COLO829 (cell line): Measurements from ENCODE around the gene PSMB7.

Experiments
- DNase-seq: peaks from one replicate; pipeline ENCODE4 v3.0.0; 2012; ENCODE audit warnings: low spot score

The PSMB7 gene

DNA sequence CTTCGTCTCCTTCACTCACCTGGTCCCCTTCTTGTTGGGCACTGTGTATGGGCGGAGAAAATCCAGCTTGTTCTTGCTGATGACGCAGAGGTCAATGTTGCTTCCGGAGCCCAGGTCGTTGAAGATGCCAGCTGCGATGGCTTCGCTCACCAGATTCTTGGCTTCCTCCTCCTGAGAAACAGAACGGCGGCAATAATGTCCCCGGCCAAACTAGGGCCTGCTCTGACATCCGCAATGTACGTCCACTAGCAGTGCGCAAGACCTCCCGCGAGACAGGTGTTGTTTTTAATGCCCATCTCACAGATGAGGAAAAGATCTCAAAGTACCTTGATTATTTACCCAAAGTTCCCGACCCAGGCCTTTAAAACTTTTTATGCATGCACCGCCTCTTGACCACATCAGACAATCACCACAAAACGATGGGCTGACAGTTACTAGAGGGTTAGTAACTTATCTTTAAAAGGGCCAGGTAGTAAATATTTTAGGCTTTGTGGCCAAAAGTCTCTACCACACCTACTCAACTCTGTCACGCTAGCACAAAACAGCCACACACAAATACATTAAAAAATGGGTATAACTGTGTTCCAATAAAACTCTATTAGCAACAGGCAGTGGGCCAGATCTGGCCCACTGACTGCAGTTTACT, 58.4 kb downstream of the PSMB7 start:
- no peak for DNase-seq

DNA sequence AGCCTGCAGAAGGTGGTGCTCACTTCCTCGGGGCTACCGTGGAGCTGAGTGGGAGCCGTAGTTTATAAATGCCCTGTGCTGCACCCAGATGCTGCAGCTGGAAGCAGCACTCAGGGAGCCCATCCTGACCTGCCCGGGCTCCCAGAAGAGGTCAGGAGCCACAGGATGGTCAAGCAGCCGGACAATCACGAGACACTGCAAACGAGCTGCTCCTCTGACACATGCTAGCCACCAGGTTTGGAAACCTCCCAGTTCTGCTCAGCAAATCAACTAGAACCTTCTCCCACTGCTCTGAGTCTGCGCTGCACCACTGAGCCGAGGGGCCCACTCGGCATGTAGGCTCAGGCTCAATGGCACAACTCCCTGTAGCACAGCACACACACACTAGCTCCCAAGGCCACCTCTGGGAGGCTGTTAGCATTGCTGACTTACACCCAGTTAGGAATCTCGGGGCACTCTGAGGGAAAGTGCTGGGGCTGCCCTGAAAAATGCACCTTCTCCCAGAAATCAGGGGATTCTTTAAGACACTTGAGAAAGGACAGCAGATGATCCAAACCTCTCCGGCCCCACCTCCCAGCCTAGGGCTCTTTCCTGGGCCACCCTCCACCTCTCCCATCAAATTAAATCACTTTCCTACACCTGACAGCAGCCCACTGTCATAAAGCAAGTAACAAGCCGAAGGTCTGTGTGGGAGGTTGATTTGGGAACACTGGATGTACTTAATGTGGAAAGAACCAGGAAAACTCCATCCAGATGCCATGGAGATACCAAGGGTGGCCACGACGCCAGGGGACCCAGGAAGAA, 59.1 kb downstream of the PSMB7 start:
- DNase-seq = no peak

DNA sequence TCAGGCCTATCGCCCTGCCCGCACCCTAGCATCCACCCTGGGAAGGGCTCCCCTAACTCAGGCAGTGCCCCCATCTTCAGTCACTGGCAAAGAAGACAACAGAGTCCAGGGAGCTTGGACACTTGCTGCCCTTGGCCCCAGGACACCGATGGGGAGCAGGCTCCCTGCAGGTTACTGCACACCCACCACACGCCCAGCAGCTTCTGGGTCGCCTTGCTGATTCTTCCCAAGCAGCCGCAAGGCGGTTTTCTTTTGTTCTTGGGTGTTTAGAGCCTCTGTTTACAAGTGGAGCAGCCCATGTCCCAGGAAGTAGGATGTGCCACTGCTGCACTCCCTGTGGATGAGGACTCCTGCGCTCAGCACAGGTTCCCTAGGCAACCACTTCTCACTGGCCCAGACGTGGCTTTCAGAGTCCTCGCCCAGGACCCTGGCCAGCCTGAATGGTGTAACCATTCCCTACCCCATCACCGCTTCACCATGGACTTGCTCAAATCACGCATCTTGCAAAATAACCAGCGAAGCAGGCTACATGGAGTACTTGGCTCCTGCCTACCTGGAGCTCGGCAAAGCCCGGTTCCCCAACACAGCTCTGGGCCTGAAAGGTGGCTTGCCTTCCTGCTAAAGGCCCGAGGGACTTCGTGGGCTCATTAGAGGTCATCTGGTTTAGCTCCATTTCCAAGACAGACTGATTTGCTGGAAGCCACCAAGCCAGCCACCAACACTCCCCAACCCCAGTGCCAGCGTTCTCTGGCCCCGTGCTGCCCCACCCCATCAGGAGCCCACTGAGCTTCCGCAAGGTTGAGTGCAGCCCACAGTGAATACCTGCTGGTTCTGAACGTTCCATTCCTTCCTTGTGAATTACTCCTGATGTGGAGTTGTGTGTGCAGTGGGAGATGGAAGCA, 60.0 kb downstream of the PSMB7 start:
- DNase-seq = no peak

DNA sequence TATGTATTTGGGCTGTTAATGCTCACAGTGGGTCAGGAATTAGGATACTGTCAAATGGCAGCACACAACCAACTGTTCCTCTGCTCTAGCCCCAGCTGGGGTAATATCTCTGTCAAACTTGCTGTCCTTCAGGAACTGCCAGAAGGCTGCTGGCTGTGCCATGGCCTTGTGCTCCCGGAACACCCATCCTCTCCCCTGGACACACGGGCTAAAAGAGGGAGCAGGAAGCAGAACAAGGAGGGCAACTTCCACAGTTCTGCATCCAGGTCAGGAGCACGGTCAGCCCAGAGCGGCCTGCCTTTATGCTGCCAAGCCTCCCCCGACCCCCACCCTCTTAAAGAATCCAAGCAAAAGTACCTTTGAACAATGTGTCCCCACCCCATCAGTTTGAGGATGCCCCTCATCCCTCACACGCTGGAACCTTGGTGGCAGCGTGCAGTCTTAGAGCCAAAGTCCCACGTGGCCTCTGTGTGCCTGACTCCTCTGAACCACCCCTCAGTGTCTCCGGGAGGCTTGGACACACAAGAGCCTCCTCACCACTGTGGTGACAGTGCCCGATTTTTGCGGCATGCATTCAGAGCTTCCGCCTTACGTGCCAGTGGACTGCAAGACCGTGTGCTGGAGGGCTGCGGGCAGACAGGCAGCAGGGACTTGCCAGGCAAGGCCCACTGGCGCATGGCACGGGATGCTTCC, 60.8 kb downstream of the PSMB7 start:
- DNase-seq = no peak

DNA sequence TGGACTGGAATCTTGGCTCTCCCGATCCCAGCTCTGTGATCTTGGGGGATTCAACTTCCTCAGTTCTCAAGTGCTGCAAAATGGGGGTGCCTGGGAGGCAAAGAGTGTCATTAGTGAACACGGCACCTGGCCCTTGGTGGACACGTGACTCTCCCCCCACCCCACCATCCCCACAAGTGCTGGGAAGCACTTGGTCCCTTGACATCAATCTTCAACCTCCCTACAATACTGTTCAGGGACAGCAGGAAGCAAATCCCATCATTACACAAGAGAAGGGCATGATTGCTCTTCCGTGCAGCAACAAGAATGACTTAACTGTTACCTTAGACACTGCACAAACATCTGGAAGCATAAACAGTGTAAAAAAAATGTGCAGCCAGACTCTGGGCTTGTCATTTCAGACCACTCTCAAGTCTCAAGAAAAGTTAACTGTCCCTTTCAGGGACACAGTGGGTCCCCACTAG, 61.4 kb downstream of the PSMB7 start:
- DNase-seq = no peak

DNA sequence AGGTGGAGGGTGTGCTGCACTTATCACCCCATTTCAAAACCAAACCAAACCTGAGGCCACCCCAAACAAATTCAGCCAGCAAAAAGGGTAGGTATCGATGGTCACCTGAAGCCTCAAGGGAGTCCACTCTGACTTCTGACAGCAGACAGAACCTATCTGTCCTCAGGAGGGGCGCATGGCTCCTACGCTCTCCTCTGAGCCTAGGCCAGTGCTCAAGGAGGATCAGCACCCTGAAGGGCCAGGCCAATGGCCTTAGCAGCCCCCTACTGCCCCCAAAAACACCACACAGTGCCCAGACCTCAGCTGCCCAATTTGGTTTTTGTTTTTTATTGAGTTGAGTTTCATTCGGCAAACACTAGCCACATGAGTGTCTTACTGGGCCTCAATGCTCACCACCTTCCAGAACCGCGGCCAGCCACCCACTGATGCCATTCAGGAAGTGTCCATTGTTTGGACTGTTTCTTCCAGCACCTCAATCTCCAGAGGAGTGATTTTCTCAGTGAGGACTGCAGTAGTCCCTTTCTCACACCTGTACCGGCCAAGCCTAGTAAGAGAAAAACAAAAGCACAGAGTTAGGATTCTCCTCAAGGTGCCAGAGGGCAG, 62.0 kb downstream of the PSMB7 start:
- no peak for DNase-seq

DNA sequence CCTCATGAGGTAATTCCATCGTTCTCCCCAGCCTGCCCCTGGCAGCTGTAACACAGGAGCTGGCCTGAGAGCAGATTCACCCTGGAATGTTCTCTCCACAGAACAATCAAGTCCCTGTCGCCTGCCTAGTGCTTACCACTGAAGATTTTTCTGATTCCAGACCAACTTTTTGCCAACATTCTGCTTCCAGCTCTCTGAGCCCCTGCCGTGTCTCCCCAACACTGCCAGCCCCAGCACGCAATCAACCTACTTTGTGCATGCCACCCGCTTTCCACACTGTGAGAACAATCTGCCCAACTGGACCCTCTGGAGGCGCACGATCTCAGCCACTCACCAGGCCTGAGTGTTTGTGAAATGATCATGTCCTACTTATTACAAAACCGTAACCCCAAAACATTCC, 62.6 kb downstream of the PSMB7 start:
- no peak for DNase-seq

DNA sequence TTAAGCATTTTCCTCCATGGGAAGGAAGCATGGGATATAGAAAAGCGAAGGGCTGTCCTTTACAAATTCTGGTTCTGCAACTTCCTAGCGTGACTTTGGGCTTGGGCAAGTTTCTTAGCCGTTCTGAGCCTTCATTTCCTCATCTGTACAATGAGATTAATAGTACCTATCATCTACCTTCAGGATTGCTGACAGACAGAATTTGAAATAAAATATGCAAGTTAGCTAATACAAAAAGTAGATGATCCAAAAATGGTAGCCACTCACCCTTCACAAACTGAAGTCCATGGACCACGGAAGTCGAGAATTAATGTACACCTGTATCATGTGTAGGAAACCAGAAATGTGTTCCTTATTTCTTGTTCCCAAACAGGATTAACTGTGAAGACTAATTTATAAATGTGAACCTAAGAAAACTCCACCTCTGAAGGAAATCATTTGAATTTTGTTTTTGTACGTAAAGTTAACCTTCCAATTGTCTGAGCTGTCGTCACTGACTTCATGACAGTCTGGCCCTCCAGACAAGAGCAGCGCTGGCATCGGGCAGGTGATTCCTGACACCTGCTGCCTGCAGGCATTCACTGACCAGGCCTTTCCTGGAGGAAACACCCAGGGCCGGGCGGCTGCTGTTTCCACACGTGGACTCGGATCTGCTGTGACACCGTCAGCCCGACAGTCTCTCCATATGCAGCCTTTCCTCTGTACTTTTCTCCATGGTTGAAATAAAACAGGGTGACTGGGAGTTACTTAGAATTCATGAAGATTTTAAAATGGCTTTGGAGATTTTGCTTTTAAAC, 63.4 kb downstream of the PSMB7 start:
- no peak for DNase-seq

DNA sequence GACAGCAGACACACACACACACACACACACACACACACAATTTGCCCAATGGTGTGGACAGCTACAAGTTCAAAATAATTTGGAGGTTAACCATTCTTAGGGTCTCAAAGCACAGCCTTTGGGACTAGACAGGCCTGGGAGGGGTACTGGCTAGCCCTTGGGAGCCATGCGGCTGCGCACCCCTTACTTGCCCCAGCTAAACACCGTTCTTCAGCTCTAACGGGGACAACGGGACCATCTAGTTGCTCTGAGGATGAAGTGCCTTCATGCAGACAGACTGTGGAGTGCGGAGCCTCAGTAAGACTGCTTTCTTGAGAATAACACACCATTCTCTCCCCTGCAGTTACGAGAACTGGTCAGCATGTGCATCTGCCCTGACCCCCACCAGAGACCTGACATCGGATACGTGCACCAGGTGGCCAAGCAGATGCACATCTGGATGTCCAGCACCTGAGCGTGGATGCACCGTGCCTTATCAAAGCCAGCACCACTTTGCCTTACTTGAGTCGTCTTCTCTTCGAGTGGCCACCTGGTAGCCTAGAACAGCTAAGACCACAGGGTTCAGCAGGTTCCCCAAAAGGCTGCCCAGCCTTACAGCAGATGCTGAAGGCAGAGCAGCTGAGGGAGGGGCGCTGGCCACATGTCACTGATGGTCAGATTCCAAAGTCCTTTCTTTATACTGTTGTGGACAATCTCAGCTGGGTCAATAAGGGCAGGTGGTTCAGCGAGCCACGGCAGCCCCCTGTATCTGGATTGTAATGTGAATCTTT, 64.6 kb downstream of the PSMB7 start:
- DNase-seq = no peak

DNA sequence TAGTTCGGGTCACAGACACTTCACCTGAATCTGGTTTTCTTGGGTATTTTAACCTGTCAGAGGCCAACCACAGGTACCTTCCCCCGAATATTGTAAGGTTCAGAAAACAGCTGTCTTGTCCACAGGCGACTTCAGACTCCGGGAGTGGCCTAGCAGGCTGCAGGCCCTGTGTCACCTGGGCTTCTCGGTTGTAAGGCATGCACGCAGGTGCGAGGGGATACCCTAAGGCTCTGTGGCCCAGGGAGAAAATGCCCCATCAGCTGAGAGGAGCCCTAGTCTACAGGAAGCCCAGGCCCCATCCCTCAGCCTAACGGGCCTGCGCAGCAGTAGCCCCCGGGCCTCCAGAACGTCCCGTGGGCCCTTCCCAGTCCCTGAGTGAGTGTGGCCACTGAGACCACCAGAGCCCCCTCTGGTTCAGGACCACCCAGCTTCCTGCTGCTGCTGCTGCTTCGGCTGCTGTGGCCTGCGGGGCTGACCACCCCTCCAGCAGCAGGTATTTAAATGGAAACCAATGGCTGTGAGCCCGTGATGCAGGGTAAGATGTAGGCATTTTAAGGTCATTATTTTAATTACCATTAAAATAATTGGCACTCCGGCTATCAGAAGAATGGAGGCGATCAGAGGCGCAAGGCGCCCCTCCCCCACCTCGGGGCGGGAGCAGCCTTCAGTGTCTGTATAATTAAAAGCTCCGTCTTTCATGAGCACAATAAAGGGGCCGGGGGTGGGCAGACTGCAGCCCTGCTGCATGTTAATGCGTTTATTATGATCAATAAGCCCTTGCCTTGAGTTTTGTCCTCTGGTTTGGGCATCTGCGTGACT, 65.4 kb downstream of the PSMB7 start:
- no peak for DNase-seq

DNA sequence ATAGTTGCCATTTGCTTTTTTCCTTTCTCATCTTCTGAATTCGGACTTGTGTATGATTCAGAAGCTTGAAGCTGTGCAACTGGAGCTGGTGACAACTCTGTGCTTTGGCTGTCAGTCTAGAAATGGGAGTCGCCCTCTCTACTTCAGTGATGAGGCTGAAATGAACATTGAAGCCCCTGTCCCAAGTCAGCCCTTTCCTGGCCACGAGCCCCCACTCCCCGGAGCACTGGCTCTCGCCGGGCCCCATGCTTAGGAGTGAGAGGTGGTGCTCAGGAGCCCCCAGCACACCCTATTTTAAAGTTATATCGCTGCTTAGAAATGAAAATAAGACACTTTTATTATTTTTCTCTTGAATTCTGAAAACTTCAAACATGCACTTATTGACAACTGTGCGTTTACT, 66.0 kb downstream of the PSMB7 start:
- DNase-seq = no peak

DNA sequence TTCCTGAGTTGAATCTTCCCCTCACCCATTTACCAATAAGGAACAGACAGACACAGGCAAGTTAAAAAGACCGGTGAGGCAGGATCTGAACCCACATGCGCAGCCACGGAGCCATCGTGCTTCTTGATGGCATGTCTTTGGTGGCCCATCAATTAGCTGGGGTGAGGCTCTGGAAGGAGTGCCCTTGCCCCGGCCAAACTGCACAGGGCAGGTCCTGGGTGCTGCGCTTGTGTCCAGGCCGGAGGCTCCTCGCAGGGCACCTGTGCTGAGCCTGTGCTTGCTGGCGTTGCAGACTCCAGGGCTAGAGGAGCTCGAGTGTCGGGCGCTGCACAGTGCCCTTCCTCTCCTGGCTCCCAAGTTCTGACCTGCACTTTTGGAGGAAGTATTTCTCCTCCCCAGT, 66.4 kb downstream of the PSMB7 start:
- DNase-seq = no peak

DNA sequence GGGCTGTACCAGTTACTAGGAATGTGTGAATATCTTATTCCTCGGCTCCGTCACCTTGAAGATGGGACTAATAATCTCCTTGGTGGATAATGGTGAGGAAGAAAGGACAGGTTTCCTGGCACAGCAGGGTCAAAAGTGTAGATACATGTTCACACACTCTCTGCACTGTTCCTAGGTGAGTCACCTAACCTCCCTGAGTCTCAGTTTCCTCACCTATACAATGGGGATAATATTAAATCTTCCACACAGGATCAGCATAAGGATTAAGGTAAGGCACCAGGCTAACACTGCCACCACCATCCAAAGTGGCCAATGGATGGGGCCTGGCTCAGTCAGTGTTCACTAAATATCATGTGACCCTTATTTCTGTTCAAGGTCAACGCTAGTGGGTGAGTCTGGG, 66.9 kb downstream of the PSMB7 start:
- no peak for DNase-seq

DNA sequence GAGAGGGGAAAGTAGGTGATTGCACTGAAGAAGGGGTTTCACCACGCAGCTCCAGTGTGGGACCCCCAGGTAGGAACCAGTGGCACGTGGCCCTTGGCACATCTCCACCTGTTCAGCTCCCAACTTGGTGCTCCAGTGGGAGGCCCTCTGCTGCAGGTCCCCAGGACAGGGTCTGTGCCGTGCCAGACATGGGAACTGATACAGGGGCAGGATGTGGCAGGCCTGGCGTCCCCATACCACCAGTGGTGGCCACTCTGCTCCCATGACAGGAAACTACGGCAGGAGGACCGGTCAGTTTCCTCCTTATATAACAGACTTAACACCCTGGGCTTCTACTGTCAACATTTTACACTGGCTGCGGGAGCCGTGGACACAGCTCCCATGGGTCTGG, 67.3 kb downstream of the PSMB7 start:
- DNase-seq = no peak

DNA sequence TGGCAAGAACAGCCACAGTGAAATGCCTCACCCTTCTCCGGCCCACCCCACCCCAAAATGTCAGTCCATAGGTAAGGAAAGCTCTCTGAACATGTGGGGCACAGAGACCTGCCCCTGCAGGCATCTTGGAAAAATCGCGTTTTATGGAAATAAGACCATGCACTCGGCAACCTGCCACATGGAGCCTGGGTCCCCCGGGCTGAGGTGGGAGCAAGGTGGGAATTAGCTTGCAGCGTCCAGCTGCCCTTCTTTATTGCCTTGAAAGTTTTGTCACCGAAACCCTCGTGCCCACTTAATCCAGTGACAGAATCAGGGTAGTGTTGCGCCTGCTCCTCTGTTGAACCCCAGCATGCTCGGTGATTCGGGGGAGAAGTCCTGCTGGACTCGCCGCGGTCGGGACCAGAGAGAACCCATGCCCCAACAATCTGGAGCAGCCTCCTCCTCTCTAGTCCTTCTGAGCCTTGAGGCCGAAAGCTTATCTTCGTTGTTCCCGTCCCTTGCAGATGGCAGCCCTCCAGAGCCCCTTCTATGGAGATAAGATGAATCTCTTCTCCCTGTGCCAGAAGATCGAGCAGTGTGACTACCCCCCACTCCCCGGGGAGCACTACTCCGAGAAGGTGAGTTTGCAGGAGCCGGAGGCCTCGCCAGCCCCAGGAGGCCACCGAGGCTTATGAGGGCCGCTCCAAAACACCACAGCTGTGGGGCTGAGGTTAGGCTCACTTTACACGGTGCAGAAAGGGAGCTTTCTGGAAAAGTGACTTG, 67.9 kb downstream of the PSMB7 start:
- DNase-seq = no peak

DNA sequence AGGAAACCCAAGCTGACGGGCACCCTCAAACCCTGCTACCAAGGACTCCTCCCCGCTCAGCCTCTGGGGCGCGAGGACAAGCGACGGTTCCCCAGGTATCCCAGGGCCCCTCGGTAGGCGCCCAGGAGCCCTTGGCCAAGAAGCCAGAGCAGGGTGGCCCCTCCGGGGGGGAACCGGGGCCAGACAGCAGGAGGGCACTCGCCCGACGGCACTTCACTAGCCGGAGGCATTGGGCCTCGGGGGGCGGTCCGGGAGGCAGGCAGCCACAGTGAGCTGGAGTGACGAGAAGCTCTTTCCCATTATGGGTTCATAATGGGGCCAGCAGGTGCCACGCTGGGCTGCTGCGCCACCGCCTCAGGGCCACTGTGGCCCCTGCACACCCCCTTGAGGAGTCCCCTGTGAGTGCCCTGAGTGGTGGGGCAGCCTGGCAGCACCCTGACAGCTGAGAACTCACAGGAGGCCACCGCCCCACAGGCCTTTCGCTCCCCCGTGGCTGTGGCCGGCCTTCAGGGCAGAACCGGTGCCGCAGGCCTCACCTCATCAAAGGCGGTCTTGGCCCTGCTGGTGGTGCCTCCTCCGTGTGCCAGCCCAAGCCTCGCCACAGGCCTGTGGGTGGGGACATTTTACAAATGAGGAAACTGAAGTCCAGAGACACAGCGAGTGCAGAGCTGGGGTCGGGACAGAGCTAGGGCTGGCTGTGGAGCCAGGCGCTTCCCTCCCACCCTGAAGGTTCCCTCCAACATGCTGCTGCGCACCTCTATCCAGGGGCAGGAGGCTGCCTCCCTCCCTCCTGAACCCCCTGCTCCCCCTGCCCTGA, 68.7 kb downstream of the PSMB7 start:
- DNase-seq = no peak

DNA sequence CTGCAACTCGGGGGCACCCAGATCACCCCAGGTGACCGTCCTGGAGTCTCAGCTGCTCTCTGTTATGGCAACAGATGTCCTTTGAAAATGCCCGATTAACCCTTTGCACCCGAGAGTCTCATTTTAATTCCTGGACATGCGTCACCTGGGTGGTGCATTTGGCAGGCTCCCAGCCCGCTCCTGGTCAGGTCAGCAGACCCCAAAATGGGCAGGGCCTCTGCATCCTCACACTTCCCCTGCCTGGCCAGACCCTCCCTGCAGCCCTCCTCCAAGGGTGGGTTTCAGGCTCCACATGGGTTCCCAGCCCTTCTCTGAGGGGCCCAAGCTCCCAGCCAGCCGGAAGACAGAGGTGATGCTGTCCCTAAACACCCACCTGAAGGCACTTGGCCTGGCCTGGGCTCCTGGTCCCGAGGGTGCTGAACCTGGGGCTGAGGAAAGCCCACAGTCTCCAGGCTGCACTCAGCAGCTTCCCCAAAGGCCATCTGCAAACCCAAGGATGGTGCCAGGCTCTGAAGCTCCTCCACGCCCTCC, 69.4 kb downstream of the PSMB7 start:
- no peak for DNase-seq
